Epithelial cell of proximal tubule (primary cell): ENCODE results near the gene KPNA1. TPM values are rescaled to one million over a fixed set of nuclear protein-coding genes. Genes with fewer than 3 reads are reported as not detected.

Source experiments
- DNase-seq: peaks from one replicate; pipeline ENCODE4 v3.0.0-alpha.2; 2011; ENCODE audit warnings: low read depth
- H3K4me3 ChIP-seq: 2 replicates; pipeline ENCODE4 v1.5.1; 2011; ENCODE audit warnings: low read depth, mild to moderate bottlenecking, low read length
- total RNA-seq: library from RNA; depleted of rRNA; stranded (reverse); fragments of >200 nt; gene quantifications from 2 replicates; pipeline ENCODE4 v1.2.3, GENCODE V29; 2015
- TF ChIP-seq, protein P1 (sequence below): conservative IDR thresholded peaks from 2 replicates; pipeline ENCODE4 v1.5.1; 2012; ENCODE audit warnings: low read depth, mild to moderate bottlenecking, low read length

The KPNA1 gene
- total RNA-seq, 1 donor from 2014 or later, result 14.8 TPM

DNA sequence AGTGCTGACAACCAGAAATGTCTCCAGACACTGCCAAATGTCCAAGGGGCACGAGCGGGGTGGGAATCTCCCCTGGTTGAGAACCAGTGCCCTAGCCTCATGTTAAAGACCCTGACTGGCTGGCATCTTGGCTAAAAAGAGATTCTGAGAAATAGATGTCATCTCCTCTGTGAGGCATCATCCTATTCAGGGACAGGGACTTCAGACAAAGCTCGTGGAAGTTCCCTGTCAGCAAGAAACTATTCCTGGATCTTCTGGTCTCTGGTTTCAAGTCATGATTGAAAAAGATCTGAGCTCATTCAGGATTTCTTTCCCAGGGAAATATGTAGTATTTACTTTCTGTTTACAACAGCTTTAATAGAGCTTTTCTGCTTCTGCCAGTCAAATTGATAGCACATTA, 109.7 kb downstream of the KPNA1 start:
- H3K4me3 ChIP-seq, result no peak overlapping the region

DNA sequence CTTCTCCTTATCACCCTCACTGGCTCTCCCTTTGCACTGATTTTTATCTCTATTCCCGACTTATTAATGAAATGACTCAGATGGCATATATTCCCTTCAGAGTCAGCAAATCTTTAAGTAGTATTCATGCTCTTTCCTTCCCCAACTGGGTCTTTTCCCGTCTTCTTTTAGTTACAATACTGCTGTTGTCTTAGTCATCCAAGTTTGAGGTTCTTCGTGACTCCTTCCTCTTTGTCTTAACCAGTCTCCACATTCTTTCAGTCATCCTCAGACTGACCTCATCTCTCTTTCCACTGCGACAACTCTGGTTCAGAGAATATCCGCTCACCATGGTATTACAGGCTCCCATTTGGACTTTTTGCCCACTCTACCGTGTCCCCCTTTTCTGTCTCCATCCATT, 111.2 kb downstream of the KPNA1 start:
- H3K4me3 ChIP-seq, result no peak overlapping the region
- TF ChIP-seq, protein P1, sequence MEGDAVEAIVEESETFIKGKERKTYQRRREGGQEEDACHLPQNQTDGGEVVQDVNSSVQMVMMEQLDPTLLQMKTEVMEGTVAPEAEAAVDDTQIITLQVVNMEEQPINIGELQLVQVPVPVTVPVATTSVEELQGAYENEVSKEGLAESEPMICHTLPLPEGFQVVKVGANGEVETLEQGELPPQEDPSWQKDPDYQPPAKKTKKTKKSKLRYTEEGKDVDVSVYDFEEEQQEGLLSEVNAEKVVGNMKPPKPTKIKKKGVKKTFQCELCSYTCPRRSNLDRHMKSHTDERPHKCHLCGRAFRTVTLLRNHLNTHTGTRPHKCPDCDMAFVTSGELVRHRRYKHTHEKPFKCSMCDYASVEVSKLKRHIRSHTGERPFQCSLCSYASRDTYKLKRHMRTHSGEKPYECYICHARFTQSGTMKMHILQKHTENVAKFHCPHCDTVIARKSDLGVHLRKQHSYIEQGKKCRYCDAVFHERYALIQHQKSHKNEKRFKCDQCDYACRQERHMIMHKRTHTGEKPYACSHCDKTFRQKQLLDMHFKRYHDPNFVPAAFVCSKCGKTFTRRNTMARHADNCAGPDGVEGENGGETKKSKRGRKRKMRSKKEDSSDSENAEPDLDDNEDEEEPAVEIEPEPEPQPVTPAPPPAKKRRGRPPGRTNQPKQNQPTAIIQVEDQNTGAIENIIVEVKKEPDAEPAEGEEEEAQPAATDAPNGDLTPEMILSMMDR, result no peak
- no peak for DNase-seq

More for the DNA sequence above, 109.7 kb downstream of the KPNA1 start:
- TF ChIP-seq, protein P1, result no peak
- DNase-seq, result no peak

DNA sequence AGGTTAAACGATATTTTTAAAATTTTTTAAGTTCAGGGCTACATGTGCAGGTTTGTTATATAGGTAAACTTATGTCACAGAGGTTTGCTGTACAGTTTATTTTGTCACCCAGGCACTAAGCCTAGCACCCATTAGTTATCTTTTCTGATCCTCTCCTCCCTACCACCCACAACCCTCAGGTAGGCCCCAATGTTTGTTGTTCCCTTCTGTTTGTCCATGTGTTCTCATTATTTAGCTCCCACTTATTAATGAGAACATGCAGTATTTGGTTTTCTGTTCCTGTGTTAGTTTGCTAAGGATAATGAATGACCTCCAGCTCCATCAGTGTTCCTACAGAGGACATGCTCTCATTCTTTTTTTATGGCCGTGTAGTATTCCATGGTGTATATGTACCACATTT, 115.8 kb downstream of the KPNA1 start:
- H3K4me3 ChIP-seq, result no peak overlapping the region
- no peak for DNase-seq
- TF ChIP-seq, protein P1, result no peak

DNA sequence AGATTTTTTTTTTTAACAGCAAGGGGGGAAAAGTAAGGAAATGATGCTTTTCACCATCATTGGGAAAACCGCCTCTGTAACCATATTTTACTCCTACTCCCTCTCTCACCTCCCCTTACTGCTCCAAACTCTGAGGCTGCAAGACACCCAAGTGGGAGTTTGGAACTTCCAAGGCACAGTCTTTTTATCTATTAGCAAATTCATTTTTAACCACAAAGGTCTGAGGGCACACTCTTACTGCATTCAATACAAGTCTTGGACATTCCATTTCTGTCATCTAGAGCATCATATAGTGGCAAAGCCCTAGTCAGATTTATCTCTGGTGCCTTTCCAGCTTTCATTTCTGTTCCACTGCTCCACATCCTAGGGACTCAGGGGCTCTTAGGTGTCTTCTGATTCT, 117.5 kb downstream of the KPNA1 start:
- H3K4me3 ChIP-seq, result no peak overlapping the region
- TF ChIP-seq, protein P1, result no peak
- no peak for DNase-seq

DNA sequence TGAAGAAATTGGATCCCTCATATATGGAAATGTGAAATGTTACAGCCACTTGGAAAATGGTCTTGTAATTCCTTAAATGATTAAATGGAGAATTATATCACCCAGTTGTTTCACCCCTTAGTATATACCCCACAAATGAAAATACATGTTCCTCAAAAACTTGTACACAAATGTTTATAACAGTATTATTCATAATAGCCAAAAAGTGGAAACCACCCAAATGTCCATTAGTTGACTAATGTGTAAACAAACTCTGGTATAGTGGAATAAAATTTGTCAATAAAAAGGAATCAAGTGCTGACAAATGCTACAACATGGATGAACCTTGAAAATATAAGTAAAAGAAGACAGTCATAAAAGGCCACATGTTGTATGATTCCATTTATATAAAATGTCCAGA, 118.2 kb downstream of the KPNA1 start:
- TF ChIP-seq, protein P1, result no peak

DNA sequence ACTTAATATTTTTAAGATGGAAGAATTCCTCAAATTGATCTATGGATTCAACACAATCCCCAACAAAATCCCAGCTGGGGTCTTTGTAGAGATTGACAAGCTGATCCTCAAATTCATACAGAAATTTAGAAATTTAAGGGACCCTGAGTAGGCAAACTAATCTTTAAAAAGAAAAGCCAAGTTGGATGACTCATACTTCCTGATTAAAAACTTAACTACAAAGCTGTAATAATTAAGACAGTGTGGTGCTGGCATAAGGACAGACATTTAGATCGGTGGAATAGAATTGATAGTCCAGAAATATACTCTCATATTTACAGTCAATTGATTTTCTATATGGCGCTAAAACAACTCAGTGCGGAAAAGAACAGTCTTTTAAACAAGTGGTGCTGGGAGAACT, 119.2 kb downstream of the KPNA1 start:
- TF ChIP-seq, protein P1, result no peak
- DNase-seq, result no peak
- H3K4me3 ChIP-seq, result no peak overlapping the region

More for the DNA sequence above, 118.2 kb downstream of the KPNA1 start:
- DNase-seq, result no peak
- H3K4me3 ChIP-seq, result no peak overlapping the region

DNA sequence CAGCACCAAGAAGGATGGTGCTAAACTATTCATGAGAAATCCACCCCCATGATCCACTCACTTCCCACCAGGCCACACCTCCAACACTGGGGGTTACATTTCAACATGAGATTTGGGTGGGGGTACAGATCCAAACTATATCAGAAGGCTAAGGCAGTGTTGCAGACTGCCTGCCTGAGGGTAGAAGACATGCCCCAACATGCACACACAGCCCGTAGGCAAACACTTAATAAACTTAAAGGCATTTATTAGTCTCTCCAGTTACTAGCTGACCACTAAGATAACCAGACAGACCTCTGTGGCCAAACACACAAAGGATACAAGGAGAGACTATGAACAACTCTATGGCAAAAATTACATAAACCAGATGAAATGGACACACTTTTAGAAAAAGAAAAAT, 120.6 kb downstream of the KPNA1 start:
- DNase-seq, result no peak
- TF ChIP-seq, protein P1, result no peak

More for the DNA sequence above, 120.6 kb downstream of the KPNA1 start:
- no peak overlapping the region for H3K4me3 ChIP-seq
